COR-L47 (cell line): ENCODE data around the gene MAT2A.
A peak's percentile ranks its signal among the peaks of the same experiment; 100 is the strongest.
"Not testable (repeated sequence)": the region's sequence is repeated elsewhere in the genome, so short reads cannot be mapped to it uniquely, and the experiment has no call there.

ENCODE experiments used
- DNase-seq: peaks from one replicate; lab custom pipeline; 2025; lab: John Stamatoyannopoulos, UW

The MAT2A gene

GRCh38 chr2:85547859-85548607 is 9.1 kb downstream of the MAT2A start:
- no peak for DNase-seq

- DNase-seq, result no peak
Measured at GRCh38 chr2:85548608-85548900, 9.6 kb downstream of the MAT2A start.

GRCh38 chr2:85549095-85549494 is 10.1 kb downstream of the MAT2A start:
- no peak for DNase-seq

GRCh38 chr2:85549826-85550225 is 10.9 kb downstream of the MAT2A start:
- DNase-seq, result no peak

- no peak for DNase-seq
Measured at GRCh38 chr2:85550486-85550885, 11.5 kb downstream of the MAT2A start.

GRCh38 chr2:85551698-85552678 is 13.0 kb downstream of the MAT2A start:
- peak; percentile 59 for DNase-seq

GRCh38 chr2:85553184-85553583 is 14.2 kb downstream of the MAT2A start:
- no peak for DNase-seq

GRCh38 chr2:85554980-85555612 is 16.1 kb downstream of the MAT2A start:
- DNase-seq, result no peak

GRCh38 chr2:85557130-85557529 is 18.2 kb downstream of the MAT2A start:
- no peak for DNase-seq

GRCh38 chr2:85558160-85558559 is 19.2 kb downstream of the MAT2A start:
- DNase-seq, result no peak

- DNase-seq, result not testable (repeated sequence)
Measured at GRCh38 chr2:85560403-85560726, 21.4 kb downstream of the MAT2A start.

GRCh38 chr2:85560812-85561279 is 21.9 kb downstream of the MAT2A start:
- DNase-seq, result no peak

- DNase-seq, result peak; percentile 92
Measured at GRCh38 chr2:85561280-85562212, 22.6 kb downstream of the MAT2A start, which contains the start of gene GGCX. Gene GGCX, minus strand, starts transcription at chr2:85561493. Its CDS starts 65 bp downstream, at chr2:85561428.

- no peak for DNase-seq
Measured at GRCh38 chr2:85564144-85564563, 25.2 kb downstream of the MAT2A start.

GRCh38 chr2:85566265-85566664 is 27.3 kb downstream of the MAT2A start:
- no peak for DNase-seq

- no peak for DNase-seq
Measured at GRCh38 chr2:85575739-85576138, 36.8 kb downstream of the MAT2A start.

- no peak for DNase-seq
Measured at GRCh38 chr2:85577063-85577385, 38.1 kb downstream of the MAT2A start.

GRCh38 chr2:85577386-85578242 is 38.6 kb downstream of the MAT2A start, which contains the start of gene VAMP8:
Gene VAMP8, plus strand, starts transcription at chr2:85577586. Its CDS starts 61 bp downstream, at chr2:85577647.
- DNase-seq, result no peak

- DNase-seq, result no peak
Measured at GRCh38 chr2:85578243-85579180, 39.5 kb downstream of the MAT2A start.
